Kidney (tissue), 14 donors: ENCODE measurements around the gene OSER1. TPM values are rescaled to one million over a fixed set of nuclear protein-coding genes. Genes with fewer than 3 reads are reported as not detected.

Experiments
- DNase-seq, 5 donors: peaks; one replicate each; pipeline ENCODE4 v3.0.0-alpha.2; 2013 to 2020
- FAIRE-seq: peaks from 2 replicates; lab custom pipeline; 2012; peaks lifted over from hg19 to GRCh38; lab: Jason Lieb, UNC
- H3K27ac ChIP-seq, 2 donors: one replicate each; pipeline ENCODE4 v1.7.0; 2013; ENCODE audit warnings: low read depth in 2 of 2, low read length in 2 of 2, inconsistent platforms in 1 of 2
- H3K27me3 ChIP-seq: one replicate; pipeline ENCODE4 v1.7.1; 2013; ENCODE audit warnings: low read length, inconsistent platforms; ENCODE audit not compliant: control insufficient read depth, insufficient read depth
- H3K36me3 ChIP-seq, 3 donors: one replicate each; pipeline versions ENCODE4 v1.7.0 to v1.7.1; 2013; ENCODE audit warnings: low read length in 3 of 3, control low read depth in 1 of 3, inconsistent platforms in 1 of 3; ENCODE audit not compliant: insufficient read depth in 3 of 3, control insufficient read depth in 2 of 3
- H3K4me1 ChIP-seq, 3 donors: one replicate each; pipeline versions ENCODE4 v1.7.0 to v1.7.1; 2013; ENCODE audit warnings: low read length in 3 of 3, inconsistent platforms in 1 of 3, low read depth in 1 of 3; ENCODE audit not compliant: control insufficient read depth in 2 of 3, insufficient read depth in 2 of 3
- H3K4me3 ChIP-seq, 3 donors: one replicate each; pipeline versions ENCODE4 v1.7.0 to v1.8.1; 2013; ENCODE audit warnings: low read length in 3 of 3, control low read depth in 1 of 3, inconsistent platforms in 1 of 3
- H3K9ac ChIP-seq, 3 donors: one replicate each; pipeline versions ENCODE4 v1.7.0 to v1.7.1; 2013; ENCODE audit warnings: low read length in 3 of 3, control low read depth in 1 of 3, inconsistent platforms in 1 of 3
- H3K9me3 ChIP-seq, 3 donors: one replicate each; pipeline versions ENCODE4 v1.7.0 to v1.7.1; 2013; ENCODE audit warnings: low read length in 3 of 3, control low read depth in 1 of 3, inconsistent platforms in 1 of 3; ENCODE audit not compliant: control insufficient read depth in 2 of 3, insufficient read depth in 1 of 3
- intact Hi-C: fragments of 100-400 bp; cut with DNase I; formaldehyde crosslinking; loops from one replicate; pipeline ENCODE4 v1.11.1; 2022
- polyA plus RNA-seq: library from polyadenylated mRNA; stranded (reverse); fragments of 350-450 nt; fragmentation: Illumina TruSeq; extraction: RNeasy Lipid Tissue Mini Kit (QIAGEN cat#74804); gene quantifications from one replicate; pipeline ENCODE4 v1.2.3, GENCODE V29; 2014; ENCODE audit warnings: low read depth, low replicate concordance; ENCODE audit not compliant: insufficient read depth
- total RNA-seq: library from RNA; stranded (reverse); fragmentation: NEBNext Ultra II Directional; extraction: Animal tissue kit (Norgen Biotek cat#: 25700); gene quantifications from one replicate; pipeline ENCODE4 v1.2.1, GENCODE V29; 2021
- TF ChIP-seq, protein P1 (sequence below): IDR thresholded peaks from 3 replicates; pipeline ENCODE4 v1.5.1; 2012; ENCODE audit warnings: mild to moderate bottlenecking, moderate library complexity, borderline replicate concordance; ENCODE audit not compliant: insufficient read depth; ENCODE audit errors: extremely low read depth
- donor health status: control.
- donor health status: control.
- donor health status: control.
- donor health status: control.
- donor health status: control.
- donor health status: DM: yes; HTN: yes; CAD: no.
- donor health status: Normal renal cell carcinoma (clear cell type).

The OSER1 gene
- total and polyA plus RNA-seq, 2 donors from 2014 or later = 29.3 to 33.5 TPM

DNA sequence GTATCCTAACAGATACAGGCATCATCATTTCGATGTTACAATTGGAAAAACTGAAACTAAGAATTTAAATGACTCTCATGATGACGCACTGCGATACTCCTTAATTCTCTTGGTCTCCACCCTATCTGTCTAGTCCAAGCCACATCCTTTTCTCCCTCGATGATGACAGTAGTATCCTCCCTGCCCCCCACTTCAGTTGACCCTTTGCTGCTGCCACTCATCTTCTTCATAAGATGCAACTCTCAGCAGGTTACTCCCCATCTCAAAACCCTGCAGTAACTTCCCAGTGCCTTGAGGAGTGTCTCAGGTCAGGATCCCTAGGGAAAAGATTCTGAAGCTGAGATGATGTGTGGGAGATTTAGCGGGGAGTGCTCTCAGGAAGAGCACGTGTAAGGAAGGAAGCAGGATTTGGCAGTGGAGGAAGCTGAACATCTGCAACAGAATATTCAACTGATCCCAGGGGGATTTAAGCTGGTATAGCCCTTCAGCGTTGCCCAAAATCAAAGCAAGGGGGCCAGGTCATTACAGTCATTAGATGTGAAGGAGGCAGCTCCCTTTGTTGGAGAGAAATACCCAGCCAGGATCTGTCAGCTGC, 39.7 kb downstream of the OSER1 start:
- peaks cover 0 to 2% (median 0%) of the 10 kb centered on the region in 3 donors for H3K4me1 ChIP-seq
- TF ChIP-seq, protein P1, sequence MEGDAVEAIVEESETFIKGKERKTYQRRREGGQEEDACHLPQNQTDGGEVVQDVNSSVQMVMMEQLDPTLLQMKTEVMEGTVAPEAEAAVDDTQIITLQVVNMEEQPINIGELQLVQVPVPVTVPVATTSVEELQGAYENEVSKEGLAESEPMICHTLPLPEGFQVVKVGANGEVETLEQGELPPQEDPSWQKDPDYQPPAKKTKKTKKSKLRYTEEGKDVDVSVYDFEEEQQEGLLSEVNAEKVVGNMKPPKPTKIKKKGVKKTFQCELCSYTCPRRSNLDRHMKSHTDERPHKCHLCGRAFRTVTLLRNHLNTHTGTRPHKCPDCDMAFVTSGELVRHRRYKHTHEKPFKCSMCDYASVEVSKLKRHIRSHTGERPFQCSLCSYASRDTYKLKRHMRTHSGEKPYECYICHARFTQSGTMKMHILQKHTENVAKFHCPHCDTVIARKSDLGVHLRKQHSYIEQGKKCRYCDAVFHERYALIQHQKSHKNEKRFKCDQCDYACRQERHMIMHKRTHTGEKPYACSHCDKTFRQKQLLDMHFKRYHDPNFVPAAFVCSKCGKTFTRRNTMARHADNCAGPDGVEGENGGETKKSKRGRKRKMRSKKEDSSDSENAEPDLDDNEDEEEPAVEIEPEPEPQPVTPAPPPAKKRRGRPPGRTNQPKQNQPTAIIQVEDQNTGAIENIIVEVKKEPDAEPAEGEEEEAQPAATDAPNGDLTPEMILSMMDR = no peak
- H3K27me3 ChIP-seq = no peaks in the 10 kb centered on the region
- H3K9me3 ChIP-seq = no peaks in the 10 kb centered on the region
- H3K27ac ChIP-seq = no peak overlapping the region
- no peak for FAIRE-seq
- H3K9ac ChIP-seq = no peak overlapping the region
- DNase-seq = no peak
- H3K4me3 ChIP-seq = no peak overlapping the region
- H3K36me3 ChIP-seq = no peaks in the 10 kb centered on the region
- intact Hi-C loops = no loop called here

- Histone ChIP-seq H3K4me3 (no peak overlapping the region), H3K27ac (no peak overlapping the region), H3K9me3 (no peaks in the 10 kb centered on the region), H3K9ac (no peak overlapping the region), H3K36me3 (no peaks in the 10 kb centered on the region), H3K4me1 (peaks cover 0 to 2% (median 0%) of the 10 kb centered on the region in 3 donors), H3K27me3 (no peaks in the 10 kb centered on the region)
- DNase-seq (no peak), FAIRE-seq (no peak)
- TF ChIP-seq, protein P1 = no peak
- intact Hi-C loops = no loop called here
Observed at GRCh38 chr20:44167736-44168135, 42.8 kb downstream of the OSER1 start.

GRCh38 chr20:44166477-44166876, 44.1 kb downstream of the OSER1 start:
- Histone ChIP-seq H3K4me3 (no peak overlapping the region), H3K27ac (no peak overlapping the region), H3K27me3 (no peaks in the 10 kb centered on the region), H3K36me3 (no peaks in the 10 kb centered on the region), H3K9me3 (no peaks in the 10 kb centered on the region), H3K9ac (no peak overlapping the region), H3K4me1 (peaks cover 0 to 2% (median 0%) of the 10 kb centered on the region in 3 donors)
- intact Hi-C loops = no loop called here
- TF ChIP-seq, protein P1 = no peak
- no peak for FAIRE-seq
- DNase-seq = no peak

DNA sequence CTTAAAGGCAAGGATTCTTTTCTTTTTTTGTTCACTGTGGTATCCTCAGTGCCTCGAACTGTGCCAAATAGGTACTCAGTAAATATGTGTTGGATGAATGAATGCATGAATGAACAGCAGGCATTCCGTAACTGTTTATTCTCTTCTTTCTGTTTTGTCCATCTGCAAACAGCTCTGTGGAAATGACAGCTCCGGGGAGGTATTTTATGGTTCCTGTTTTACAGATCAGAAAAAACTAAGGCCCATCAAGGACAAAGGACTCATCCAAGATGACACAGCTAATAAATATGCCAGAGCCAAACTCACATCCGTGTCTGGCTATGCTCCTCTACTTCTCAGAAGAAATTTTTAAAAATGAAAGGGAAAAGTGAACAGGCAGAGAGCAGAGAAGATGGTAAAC, 44.6 kb downstream of the OSER1 start:
- Histone ChIP-seq H3K9me3 (no peaks in the 10 kb centered on the region), H3K9ac (no peak overlapping the region), H3K4me3 (no peak overlapping the region), H3K36me3 (no peaks in the 10 kb centered on the region), H3K4me1 (peaks cover 0 to 2% (median 0%) of the 10 kb centered on the region in 3 donors), H3K27me3 (no peaks in the 10 kb centered on the region), H3K27ac (no peak overlapping the region)
- intact Hi-C loops = no loop called here
- FAIRE-seq = no peak
- DNase-seq = no peak
- TF ChIP-seq, protein P1 = no peak
